ENCODE results near the gene SLC6A6.

GRCh38 chr3:14514323-14514720, 111.9 kb downstream of the SLC6A6 start:
- no peak for TF ChIP-seq CTCF (IDR thresholded peaks at IDR 0.05 in 8 of 11, conservative IDR thresholded peaks at IDR 0.05 in 3 of 11)
- TF ChIP-seq POLR2AphosphoS5 (IDR thresholded peaks at IDR 0.05) = no peak

Data from spleen (tissue), 7 donors.